BJ (cell line): ENCODE measurements around the gene PPP3CA. TPM values are rescaled to one million over a fixed set of nuclear protein-coding genes. Genes with fewer than 3 reads are reported as not detected.

ENCODE experiments used
- CTCF ChIA-PET: fragments of 350-600 bp; formaldehyde crosslinking; extraction: SDS; loops from one replicate; lab custom pipeline; 2021; ENCODE audit warnings: antibody characterized with exemption, inconsistent platforms; lab: Yijun Ruan, JAX
- POLR2A ChIA-PET: fragments of 300-600 bp; sonication (Branson Sonifier 250); formaldehyde crosslinking; extraction: SDS; loops from one replicate; lab custom pipeline; 2021; ENCODE audit warnings: antibody characterized with exemption; lab: Charles Lee
- DNase-seq: peaks from one replicate; pipeline ENCODE4 v3.0.0-alpha.2; 2011; ENCODE audit warnings: low read depth
- H3K27me3 ChIP-seq: 2 replicates; pipeline ENCODE4 v1.6.0; 2011; ENCODE audit warnings: low read length; ENCODE audit not compliant: control insufficient read depth, insufficient read depth
- H3K36me3 ChIP-seq: 2 replicates; pipeline ENCODE4 v1.5.1; 2011; ENCODE audit warnings: low read length; ENCODE audit not compliant: control insufficient read depth, insufficient read depth
- H3K4me3 ChIP-seq: 2 replicates; pipeline ENCODE4 v1.5.1; 2011; ENCODE audit warnings: low read depth, mild to moderate bottlenecking, control low read depth, low read length
- polyA plus RNA-seq: library from polyadenylated mRNA; depleted of rRNA; stranded (reverse); fragments of >200 nt; gene quantifications from 2 replicates; pipeline ENCODE4 v1.2.3, GENCODE V29; 2011
- TF ChIP-seq, protein P1 (sequence below): IDR thresholded peaks from 2 replicates; pipeline ENCODE4 v1.5.1; 2011; ENCODE audit warnings: low read depth, mild to moderate bottlenecking, control low read depth, inconsistent platforms, low read length, moderate library complexity; ENCODE audit not compliant: insufficient read depth

Gene PPP3CA
- polyA plus RNA-seq, 1 experiment: 10.6 TPM

DNA sequence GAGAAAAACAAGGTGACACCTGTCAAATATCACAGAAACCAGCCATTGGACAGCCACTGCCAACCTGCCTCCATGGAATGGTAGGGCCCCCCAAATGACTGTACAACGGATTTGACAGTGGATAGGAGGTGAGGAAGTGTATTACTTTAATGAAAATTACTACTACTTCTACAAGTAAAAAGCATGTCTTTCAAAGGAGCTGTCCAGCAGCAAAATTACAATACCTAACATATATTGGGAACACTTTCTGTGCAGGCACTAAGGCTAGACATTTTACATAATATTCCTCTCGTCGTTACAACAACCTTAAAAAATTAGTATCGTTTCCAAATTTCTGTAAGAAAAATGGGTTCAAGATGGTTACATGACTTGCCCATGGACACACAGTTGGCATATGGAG is 14.9 kb downstream of the PPP3CA start:
- CTCF ChIA-PET: interaction anchor here (0.6 to 1.4 kb wide), 2 partner anchors 15 to 1103 kb away, joined by 3 to 4 read pairs; partner anchors contain the start of gene PPP3CA
- TF ChIP-seq, protein P1, sequence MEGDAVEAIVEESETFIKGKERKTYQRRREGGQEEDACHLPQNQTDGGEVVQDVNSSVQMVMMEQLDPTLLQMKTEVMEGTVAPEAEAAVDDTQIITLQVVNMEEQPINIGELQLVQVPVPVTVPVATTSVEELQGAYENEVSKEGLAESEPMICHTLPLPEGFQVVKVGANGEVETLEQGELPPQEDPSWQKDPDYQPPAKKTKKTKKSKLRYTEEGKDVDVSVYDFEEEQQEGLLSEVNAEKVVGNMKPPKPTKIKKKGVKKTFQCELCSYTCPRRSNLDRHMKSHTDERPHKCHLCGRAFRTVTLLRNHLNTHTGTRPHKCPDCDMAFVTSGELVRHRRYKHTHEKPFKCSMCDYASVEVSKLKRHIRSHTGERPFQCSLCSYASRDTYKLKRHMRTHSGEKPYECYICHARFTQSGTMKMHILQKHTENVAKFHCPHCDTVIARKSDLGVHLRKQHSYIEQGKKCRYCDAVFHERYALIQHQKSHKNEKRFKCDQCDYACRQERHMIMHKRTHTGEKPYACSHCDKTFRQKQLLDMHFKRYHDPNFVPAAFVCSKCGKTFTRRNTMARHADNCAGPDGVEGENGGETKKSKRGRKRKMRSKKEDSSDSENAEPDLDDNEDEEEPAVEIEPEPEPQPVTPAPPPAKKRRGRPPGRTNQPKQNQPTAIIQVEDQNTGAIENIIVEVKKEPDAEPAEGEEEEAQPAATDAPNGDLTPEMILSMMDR: no peak
- no peaks in the 10 kb centered on the region for H3K27me3 ChIP-seq
- DNase-seq: no peak
- no peaks in the 10 kb centered on the region for H3K36me3 ChIP-seq
- POLR2A ChIA-PET: interaction anchor here (0.5 kb wide), 1 partner anchor 25 kb away, joined by 7 read pairs; no protein-coding TSS in a partner anchor
- H3K4me3 ChIP-seq: no peak overlapping the region

DNA sequence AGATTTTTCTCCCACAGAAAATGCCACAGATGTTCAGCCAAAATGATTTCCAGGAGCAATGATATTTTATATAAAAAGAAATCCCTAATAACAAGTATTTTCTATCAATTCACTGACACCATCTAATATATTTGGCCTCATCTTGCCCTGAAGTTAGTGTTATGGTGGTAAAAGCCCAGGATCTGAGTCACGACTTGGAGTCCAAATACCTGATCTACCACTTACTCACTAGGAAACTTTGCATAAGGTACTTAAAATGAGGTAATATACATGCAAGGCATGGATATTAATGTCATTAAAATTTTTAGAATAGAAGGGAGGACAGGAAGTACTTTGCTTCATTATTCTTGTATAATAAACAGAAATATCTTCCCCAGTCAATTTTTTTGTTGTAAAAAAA is 16.3 kb downstream of the PPP3CA start:
- ChIA-PET CTCF (no interaction called here), POLR2A (no interaction called here)
- no peaks in the 10 kb centered on the region for H3K27me3 ChIP-seq
- TF ChIP-seq, protein P1: no peak
- no peak for DNase-seq
- no peaks in the 10 kb centered on the region for H3K36me3 ChIP-seq
- no peak overlapping the region for H3K4me3 ChIP-seq

DNA sequence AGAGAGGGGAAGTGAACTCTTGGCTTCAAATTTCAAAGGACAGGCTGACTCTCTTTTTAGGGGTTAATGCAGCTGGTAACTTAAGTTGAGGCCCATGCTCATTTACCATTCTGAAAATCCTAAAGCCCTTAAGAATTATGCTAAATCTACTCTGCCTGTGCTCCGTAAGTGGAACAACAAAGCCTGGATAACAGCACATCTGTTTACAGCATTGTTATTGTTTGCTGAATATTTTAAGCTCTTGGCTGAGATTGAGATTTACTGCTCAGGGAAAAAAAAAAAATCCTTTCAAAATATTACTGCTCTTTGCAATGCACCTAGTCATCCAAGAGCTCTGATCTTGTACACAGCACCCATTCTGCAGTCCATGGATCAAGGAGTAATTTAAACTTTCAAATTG is 17.7 kb downstream of the PPP3CA start:
- DNase-seq: no peak
- TF ChIP-seq, protein P1: no peak
- no peaks in the 10 kb centered on the region for H3K36me3 ChIP-seq
- ChIA-PET POLR2A (no interaction called here), CTCF (no interaction called here)
- H3K27me3 ChIP-seq: no peaks in the 10 kb centered on the region
- no peak overlapping the region for H3K4me3 ChIP-seq

DNA sequence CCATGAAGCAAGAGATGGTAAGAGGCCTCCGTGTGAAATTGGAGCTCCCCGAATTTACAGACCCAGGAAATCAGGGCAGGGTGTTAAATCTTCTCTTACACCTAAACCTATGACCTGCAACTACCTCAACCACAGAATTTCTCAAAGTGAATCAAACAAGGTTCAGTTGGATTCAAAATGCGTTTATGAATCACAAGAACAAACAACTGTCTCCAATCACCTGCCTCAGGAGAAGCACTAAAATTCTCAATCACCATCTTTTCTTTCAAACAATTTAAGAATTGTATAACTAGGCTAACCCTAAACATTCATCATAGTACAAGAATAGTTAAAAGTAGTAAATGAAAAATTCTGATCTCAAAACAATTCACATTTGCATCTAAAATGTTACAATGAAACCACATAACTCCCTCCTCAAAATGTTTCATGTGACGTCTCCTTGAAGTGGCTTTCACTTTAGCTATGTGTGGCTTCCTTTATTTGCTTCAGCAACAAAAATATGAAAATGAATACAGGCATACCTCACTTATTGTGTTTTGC is 19.2 kb downstream of the PPP3CA start:
- Histone ChIP-seq H3K4me3 (no peak overlapping the region), H3K27me3 (no peaks in the 10 kb centered on the region), H3K36me3 (no peaks in the 10 kb centered on the region)
- ChIA-PET POLR2A (no interaction called here), CTCF (no interaction called here)
- DNase-seq: no peak
- TF ChIP-seq, protein P1: no peak

DNA sequence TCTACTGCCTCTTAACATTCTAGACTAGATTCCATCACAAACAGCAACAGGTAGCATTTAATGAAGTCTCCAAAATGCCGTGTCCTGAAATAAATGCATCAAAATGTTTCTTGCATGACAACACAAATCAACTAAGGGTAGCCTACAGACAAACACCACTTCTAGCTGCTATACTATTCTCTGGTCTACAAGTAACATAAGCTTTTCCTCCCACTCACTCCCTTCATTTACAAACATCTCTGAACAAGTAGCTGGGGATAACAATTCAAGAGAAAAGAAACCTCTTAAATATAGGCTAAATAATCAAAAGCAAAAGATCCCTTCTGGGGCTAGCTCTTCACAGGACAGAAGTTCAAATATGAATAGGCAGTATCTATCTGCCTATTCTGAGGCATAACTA is 20.8 kb downstream of the PPP3CA start:
- Histone ChIP-seq H3K36me3 (no peaks in the 10 kb centered on the region), H3K27me3 (no peaks in the 10 kb centered on the region), H3K4me3 (no peak overlapping the region)
- TF ChIP-seq, protein P1: no peak
- ChIA-PET POLR2A (interaction anchor here (0.6 kb wide), 1 partner anchor 10 kb away, joined by 6 read pairs; no protein-coding TSS in a partner anchor), CTCF (interaction anchor here (0.8 to 1.6 kb wide), 4 partner anchors 10 to 546 kb away, joined by 3 to 4 read pairs (median 3); no protein-coding TSS in a partner anchor)
- no peak for DNase-seq
